Measurements from ENCODE around the gene ERBB4. TPM values are rescaled to one million over a fixed set of nuclear protein-coding genes. Genes with fewer than 3 reads are reported as not detected.

ERBB4 gene
- polyA plus RNA-seq, 4 donors = 0.04 to 0.13 TPM; not detected in 2

DNA sequence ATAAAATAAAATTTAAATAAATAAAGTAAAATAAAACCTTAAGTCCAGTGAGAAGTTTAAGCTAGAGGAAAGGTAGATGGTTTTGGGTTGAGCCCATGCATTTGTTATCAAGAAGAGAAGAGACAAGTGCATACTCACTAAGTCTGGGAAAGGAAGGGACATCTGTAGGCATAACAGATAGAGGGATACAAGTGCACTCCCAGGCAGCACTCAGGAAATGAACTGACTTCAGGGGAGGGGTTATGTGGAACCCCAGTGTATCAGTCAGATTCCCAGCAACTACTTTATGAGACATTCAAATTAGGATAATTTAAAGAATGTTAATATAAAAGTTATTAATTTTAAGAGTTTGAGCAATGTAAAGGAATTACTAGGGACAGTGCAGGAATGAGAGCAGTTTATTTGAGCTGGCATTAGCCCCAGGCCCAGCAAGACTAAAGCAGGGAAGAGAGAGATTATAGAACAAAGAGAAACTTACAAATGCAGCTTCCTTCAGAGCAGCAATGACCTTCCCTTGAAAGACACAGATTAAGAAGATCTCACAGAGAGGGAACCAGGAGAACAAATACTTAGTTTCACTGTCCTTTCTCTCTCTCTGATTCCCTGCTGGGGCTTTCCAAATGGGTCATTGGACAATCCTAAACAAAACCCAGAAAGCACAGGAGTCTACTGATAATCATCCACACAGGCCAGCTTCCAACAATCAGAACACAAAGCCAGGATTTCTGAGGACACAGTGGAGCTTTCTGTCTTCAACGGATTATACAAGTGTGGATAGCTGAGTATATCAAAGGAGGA is 109.7 kb downstream of the ERBB4 start:
- Histone ChIP-seq H3K9me3 (ENCODE audit: control insufficient read depth in 2 of 2, insufficient read depth in 1 of 2, low read depth in 1 of 2, low read length in 1 of 2) (no peaks in the 10 kb centered on the region), H3K4me3 (ENCODE audit: low read depth in 1 of 3, low read length in 3 of 3) (no peak overlapping the region), H3K27ac (ENCODE audit: low read depth in 1 of 3, low read length in 2 of 3) (no peak overlapping the region), H3K4me1 (ENCODE audit: control insufficient read depth in 3 of 3, insufficient read depth in 2 of 3, low read depth in 1 of 3, low read length in 2 of 3) (no peaks in the 10 kb centered on the region), H3K36me3 (ENCODE audit: control insufficient read depth in 3 of 3, insufficient read depth in 2 of 3, low read depth in 1 of 3, low read length in 3 of 3) (no peaks in the 10 kb centered on the region), H3K27me3 (ENCODE audit: control insufficient read depth in 3 of 3, insufficient read depth in 3 of 3, low read length in 3 of 3) (no peaks in the 10 kb centered on the region)
- 44 to 58% (median 45%) methylated on average over 1 of the region's 1 CpG for WGBS, 3 donors
- DNase-seq (no peak), FAIRE-seq (no peak)

- no peaks in the 10 kb centered on the region for H3K4me1 ChIP-seq (ENCODE audit: control insufficient read depth in 3 of 3, insufficient read depth in 2 of 3, low read depth in 1 of 3, low read length in 2 of 3)
- H3K27ac ChIP-seq (ENCODE audit: low read depth in 1 of 3, low read length in 2 of 3) = no peak overlapping the region
- DNase-seq (no peak), FAIRE-seq (no peak)
- no peaks in the 10 kb centered on the region for H3K27me3 ChIP-seq (ENCODE audit: control insufficient read depth in 3 of 3, insufficient read depth in 3 of 3, low read length in 3 of 3)
- 61 to 75% (median 62%) methylated on average over 2 of the region's 2 CpGs for WGBS, 3 donors
- no peaks in the 10 kb centered on the region for H3K9me3 ChIP-seq (ENCODE audit: control insufficient read depth in 2 of 2, insufficient read depth in 1 of 2, low read depth in 1 of 2, low read length in 1 of 2)
- H3K36me3 ChIP-seq (ENCODE audit: control insufficient read depth in 3 of 3, insufficient read depth in 2 of 3, low read depth in 1 of 3, low read length in 3 of 3) = no peaks in the 10 kb centered on the region
- H3K4me3 ChIP-seq (ENCODE audit: low read depth in 1 of 3, low read length in 3 of 3) = no peak overlapping the region
Measured at GRCh38 chr2:212427638-212428037, 111.0 kb downstream of the ERBB4 start.

DNA sequence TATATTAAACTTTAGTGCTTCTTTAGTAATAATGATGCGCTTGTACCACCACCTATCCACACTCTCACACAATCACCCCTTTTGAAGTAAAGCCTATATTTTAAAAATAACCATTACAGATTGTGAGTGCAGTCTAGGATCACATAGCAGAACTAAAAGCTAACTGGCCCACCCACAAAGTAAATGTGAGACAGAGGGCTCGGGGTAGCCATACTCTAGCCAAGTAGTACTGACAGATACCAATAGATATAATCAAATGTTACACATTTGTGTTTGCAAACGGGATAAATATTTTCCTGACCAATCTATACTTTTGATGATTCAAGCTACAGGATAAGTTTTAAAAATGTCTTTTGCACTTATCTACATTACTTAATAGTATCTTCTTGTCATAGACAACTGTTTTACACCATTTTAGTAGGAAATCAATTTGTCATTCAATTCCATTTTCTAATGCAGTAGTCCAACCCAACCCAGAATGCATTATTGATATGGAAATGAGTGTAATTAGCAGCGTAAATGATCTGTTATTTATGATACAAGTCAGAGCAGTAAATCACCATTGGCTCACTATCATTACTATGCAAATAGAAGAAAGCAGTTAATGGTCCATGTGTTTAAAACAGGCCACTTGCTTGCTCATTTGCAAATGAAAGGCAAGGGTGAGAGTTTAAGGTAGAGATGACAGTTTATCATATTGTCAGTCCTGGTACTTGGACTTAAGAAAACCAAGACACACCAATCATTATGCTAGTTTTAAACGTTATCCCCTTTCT is 111.8 kb downstream of the ERBB4 start:
- Histone ChIP-seq H3K36me3 (ENCODE audit: control insufficient read depth in 3 of 3, insufficient read depth in 2 of 3, low read depth in 1 of 3, low read length in 3 of 3) (no peaks in the 10 kb centered on the region), H3K27ac (ENCODE audit: low read depth in 1 of 3, low read length in 2 of 3) (no peak overlapping the region), H3K4me3 (ENCODE audit: low read depth in 1 of 3, low read length in 3 of 3) (no peak overlapping the region), H3K4me1 (ENCODE audit: control insufficient read depth in 3 of 3, insufficient read depth in 2 of 3, low read depth in 1 of 3, low read length in 2 of 3) (no peaks in the 10 kb centered on the region), H3K9me3 (ENCODE audit: control insufficient read depth in 2 of 2, insufficient read depth in 1 of 2, low read depth in 1 of 2, low read length in 1 of 2) (no peaks in the 10 kb centered on the region), H3K27me3 (ENCODE audit: control insufficient read depth in 3 of 3, insufficient read depth in 3 of 3, low read length in 3 of 3) (no peaks in the 10 kb centered on the region)
- DNase-seq (no peak), FAIRE-seq (no peak)
- 54 to 60% (median 57%) methylated on average over 5 of the region's 5 CpGs for WGBS, 3 donors

GRCh38 chr2:212424082-212424481 is 114.5 kb downstream of the ERBB4 start:
- DNase-seq (no peak), FAIRE-seq (no peak)
- no peak overlapping the region for H3K27ac ChIP-seq (ENCODE audit: low read depth in 1 of 3, low read length in 2 of 3)
- no peaks in the 10 kb centered on the region for H3K27me3 ChIP-seq (ENCODE audit: control insufficient read depth in 3 of 3, insufficient read depth in 3 of 3, low read length in 3 of 3)
- H3K36me3 ChIP-seq (ENCODE audit: control insufficient read depth in 3 of 3, insufficient read depth in 2 of 3, low read depth in 1 of 3, low read length in 3 of 3) = no peaks in the 10 kb centered on the region
- no peak overlapping the region for H3K4me3 ChIP-seq (ENCODE audit: low read depth in 1 of 3, low read length in 3 of 3)
- no peaks in the 10 kb centered on the region for H3K4me1 ChIP-seq (ENCODE audit: control insufficient read depth in 3 of 3, insufficient read depth in 2 of 3, low read depth in 1 of 3, low read length in 2 of 3)
- H3K9me3 ChIP-seq (ENCODE audit: control insufficient read depth in 2 of 2, insufficient read depth in 1 of 2, low read depth in 1 of 2, low read length in 1 of 2) = no peaks in the 10 kb centered on the region

- no peak overlapping the region for H3K4me3 ChIP-seq (ENCODE audit: low read depth in 1 of 3, low read length in 3 of 3)
- no peak overlapping the region for H3K27ac ChIP-seq (ENCODE audit: low read depth in 1 of 3, low read length in 2 of 3)
- no peaks in the 10 kb centered on the region for H3K27me3 ChIP-seq (ENCODE audit: control insufficient read depth in 3 of 3, insufficient read depth in 3 of 3, low read length in 3 of 3)
- no peaks in the 10 kb centered on the region for H3K36me3 ChIP-seq (ENCODE audit: control insufficient read depth in 3 of 3, insufficient read depth in 2 of 3, low read depth in 1 of 3, low read length in 3 of 3)
- WGBS, 3 donors = 32 to 53% (median 47%) methylated on average over 1 of the region's 1 CpG
- FAIRE-seq = no peak
- no peaks in the 10 kb centered on the region for H3K4me1 ChIP-seq (ENCODE audit: control insufficient read depth in 3 of 3, insufficient read depth in 2 of 3, low read depth in 1 of 3, low read length in 2 of 3)
- no peaks in the 10 kb centered on the region for H3K9me3 ChIP-seq (ENCODE audit: control insufficient read depth in 2 of 2, insufficient read depth in 1 of 2, low read depth in 1 of 2, low read length in 1 of 2)
- no peak for DNase-seq
Measured at GRCh38 chr2:212423089-212423488, 115.5 kb downstream of the ERBB4 start.

GRCh38 chr2:212421556-212422334 is 116.9 kb downstream of the ERBB4 start:
- no peaks in the 10 kb centered on the region for H3K4me1 ChIP-seq (ENCODE audit: control insufficient read depth in 3 of 3, insufficient read depth in 2 of 3, low read depth in 1 of 3, low read length in 2 of 3)
- H3K36me3 ChIP-seq (ENCODE audit: control insufficient read depth in 3 of 3, insufficient read depth in 2 of 3, low read depth in 1 of 3, low read length in 3 of 3) = no peaks in the 10 kb centered on the region
- no peak for DNase-seq
- H3K9me3 ChIP-seq (ENCODE audit: control insufficient read depth in 2 of 2, insufficient read depth in 1 of 2, low read depth in 1 of 2, low read length in 1 of 2) = no peaks in the 10 kb centered on the region
- no peak overlapping the region for H3K27ac ChIP-seq (ENCODE audit: low read depth in 1 of 3, low read length in 2 of 3)
- H3K4me3 ChIP-seq (ENCODE audit: low read depth in 1 of 3, low read length in 3 of 3) = no peak overlapping the region
- FAIRE-seq = no peak
- WGBS, 3 donors = 81 to 84% (median 83%) methylated on average over 4 of the region's 4 CpGs
- H3K27me3 ChIP-seq (ENCODE audit: control insufficient read depth in 3 of 3, insufficient read depth in 3 of 3, low read length in 3 of 3) = no peaks in the 10 kb centered on the region

- DNase-seq (no peak), FAIRE-seq (no peak)
- Histone ChIP-seq H3K36me3 (ENCODE audit: control insufficient read depth in 3 of 3, insufficient read depth in 2 of 3, low read depth in 1 of 3, low read length in 3 of 3) (no peaks in the 10 kb centered on the region), H3K4me3 (ENCODE audit: low read depth in 1 of 3, low read length in 3 of 3) (no peak overlapping the region), H3K27me3 (ENCODE audit: control insufficient read depth in 3 of 3, insufficient read depth in 3 of 3, low read length in 3 of 3) (no peaks in the 10 kb centered on the region), H3K9me3 (ENCODE audit: control insufficient read depth in 2 of 2, insufficient read depth in 1 of 2, low read depth in 1 of 2, low read length in 1 of 2) (no peaks in the 10 kb centered on the region), H3K27ac (ENCODE audit: low read depth in 1 of 3, low read length in 2 of 3) (no peak overlapping the region), H3K4me1 (ENCODE audit: control insufficient read depth in 3 of 3, insufficient read depth in 2 of 3, low read depth in 1 of 3, low read length in 2 of 3) (no peaks in the 10 kb centered on the region)
- WGBS, 3 donors = 77 to 86% (median 77%) methylated on average over 3 of the region's 3 CpGs
Measured at GRCh38 chr2:212416086-212416485, 122.5 kb downstream of the ERBB4 start.

DNA sequence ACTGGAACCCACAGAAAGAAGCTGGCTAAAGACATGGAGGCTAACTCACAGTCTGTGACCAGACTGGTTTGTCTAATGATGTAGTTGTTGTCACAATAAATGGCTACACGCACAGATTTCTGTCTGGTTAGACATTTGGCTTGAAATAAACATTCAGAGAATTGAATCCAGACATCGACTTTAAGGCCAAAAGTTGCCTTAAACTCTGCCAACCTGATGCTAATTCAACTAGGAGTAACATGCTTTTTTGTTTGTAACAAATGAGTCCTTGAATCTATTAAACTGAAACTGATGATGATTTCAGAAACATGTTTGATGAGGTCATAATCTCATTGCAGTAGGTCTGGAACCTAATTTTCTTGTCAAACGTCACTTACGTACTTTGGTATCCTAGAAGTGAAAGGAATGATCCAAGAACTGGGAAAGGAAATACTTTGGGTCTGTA is 123.8 kb downstream of the ERBB4 start:
- no peak for FAIRE-seq
- Histone ChIP-seq H3K9me3 (ENCODE audit: control insufficient read depth in 2 of 2, insufficient read depth in 1 of 2, low read depth in 1 of 2, low read length in 1 of 2) (no peaks in the 10 kb centered on the region), H3K4me1 (ENCODE audit: control insufficient read depth in 3 of 3, insufficient read depth in 2 of 3, low read depth in 1 of 3, low read length in 2 of 3) (no peaks in the 10 kb centered on the region), H3K27ac (ENCODE audit: low read depth in 1 of 3, low read length in 2 of 3) (no peak overlapping the region), H3K36me3 (ENCODE audit: control insufficient read depth in 3 of 3, insufficient read depth in 2 of 3, low read depth in 1 of 3, low read length in 3 of 3) (no peaks in the 10 kb centered on the region), H3K27me3 (ENCODE audit: control insufficient read depth in 3 of 3, insufficient read depth in 3 of 3, low read length in 3 of 3) (no peaks in the 10 kb centered on the region), H3K4me3 (ENCODE audit: low read depth in 1 of 3, low read length in 3 of 3) (no peak overlapping the region)
- WGBS, 3 donors = 65 to 77% (median 73%) methylated on average over 4 of the region's 4 CpGs
- DNase-seq = no peak
